G401.6 (cell line): ENCODE data around the gene CACNG8.
"Not testable (repeated sequence)": the region's sequence is repeated elsewhere in the genome, so short reads cannot be mapped to it uniquely, and the experiment has no call there.

Source experiments
- FAIRE-seq: peaks from 2 replicates; lab custom pipeline; 2012; peaks lifted over from hg19 to GRCh38; lab: Jason Lieb, UNC

The CACNG8 gene

GRCh38 chr19:54035215-54036178 lies 72.8 kb downstream of the CACNG8 start:
- no peak for FAIRE-seq

DNA sequence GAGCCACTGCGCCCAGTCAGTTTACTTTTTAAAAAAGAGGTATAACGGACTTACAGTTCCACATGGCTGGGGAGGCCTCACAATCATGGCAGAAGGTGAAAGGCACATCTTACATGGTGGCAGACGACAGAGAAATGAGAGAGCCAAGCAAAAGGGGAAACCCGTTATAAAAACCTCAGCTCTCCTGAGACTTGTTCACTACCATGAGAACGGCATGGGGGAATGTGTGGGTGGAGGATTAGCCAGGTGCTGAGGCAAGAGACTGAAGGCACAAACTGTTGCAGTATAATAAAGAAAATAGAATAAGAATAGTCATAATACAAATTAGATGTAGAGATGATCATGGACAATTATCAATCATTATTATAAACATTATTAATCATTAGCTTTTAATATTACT lies 73.8 kb downstream of the CACNG8 start:
- not testable (repeated sequence) for FAIRE-seq
